GM23338 (cell line): ENCODE measurements around the gene RAD54L2.

Source experiments
- CTCF ChIP-seq, 2 experiments: fragments of 200-600 bp in 1 of 2; sonication (generic) in 1 of 2; conservative IDR thresholded peaks; 2 replicates each; pipeline versions ENCODE4 v1.5.1 to v1.6.1; 2016 to 2017; ENCODE audit warnings: antibody characterized with exemption in 2 of 2, low read depth in 2 of 2, mild to moderate bottlenecking in 2 of 2, moderate library complexity in 1 of 2
- POLR2AphosphoS5 ChIP-seq: IDR thresholded peaks from 2 replicates; pipeline ENCODE4 v1.6.1; 2016; ENCODE audit warnings: antibody characterized with exemption, low read depth
- REST ChIP-seq: IDR thresholded peaks from one replicate; pipeline ENCODE4 v1.6.1; 2018; ENCODE audit warnings: antibody characterized with exemption; ENCODE audit not compliant: unreplicated experiment

- TF ChIP-seq CTCF (conservative IDR thresholded peaks at IDR 0.05; ENCODE audit: low read depth in 2 of 2) (no peak), REST (no peak), POLR2AphosphoS5 (no peak)
These were observed 30.5 kb downstream of the RAD54L2 start for GRCh38 chr3:51568996-51569395.
